Measurements from ENCODE around the gene SMAD7. TPM values are rescaled to one million over a fixed set of nuclear protein-coding genes. Genes with fewer than 3 reads are reported as not detected.

The SMAD7 gene, protein sequence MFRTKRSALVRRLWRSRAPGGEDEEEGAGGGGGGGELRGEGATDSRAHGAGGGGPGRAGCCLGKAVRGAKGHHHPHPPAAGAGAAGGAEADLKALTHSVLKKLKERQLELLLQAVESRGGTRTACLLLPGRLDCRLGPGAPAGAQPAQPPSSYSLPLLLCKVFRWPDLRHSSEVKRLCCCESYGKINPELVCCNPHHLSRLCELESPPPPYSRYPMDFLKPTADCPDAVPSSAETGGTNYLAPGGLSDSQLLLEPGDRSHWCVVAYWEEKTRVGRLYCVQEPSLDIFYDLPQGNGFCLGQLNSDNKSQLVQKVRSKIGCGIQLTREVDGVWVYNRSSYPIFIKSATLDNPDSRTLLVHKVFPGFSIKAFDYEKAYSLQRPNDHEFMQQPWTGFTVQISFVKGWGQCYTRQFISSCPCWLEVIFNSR
- 52.2 and 64.5 TPM in 2 replicates for total RNA-seq (2014; rRNA removed; shearing (Covaris generic))

GRCh38 chr18:48950536-48951447, at the start of gene SMAD7:
TSS of gene SMAD7 (minus strand) at chr18:48950965. CDS start at chr18:48950424, 541 bp downstream.
- no peak for DNase-seq (ENCODE audit: low read depth in 1 of 2, low spot score in 2 of 2)
- no peaks in the 10 kb centered on the region for H3K27me3 ChIP-seq (replicated peaks)
- peak within 1 kb of the TSS; percentile 89 for H3K27ac ChIP-seq
- H3K36me3 ChIP-seq, result peaks cover 52% of the 10 kb centered on the region
- peak within 1 kb of the TSS; percentile 99 for H3K4me3 ChIP-seq
- 0 out of 2 replicates have a peak, but pooled peaks cover 2% of the 10 kb centered on the region for H3K9me3 ChIP-seq (replicated peaks)
- H3K4me1 ChIP-seq (replicated peaks), result peaks cover 53% of the 10 kb centered on the region

- H3K36me3 ChIP-seq, result no peaks in the 10 kb centered on the region
- H3K9me3 ChIP-seq (replicated peaks), result no peaks in the 10 kb centered on the region
- H3K27ac ChIP-seq, result peak overlapping the region; percentile 100
- H3K27me3 ChIP-seq (replicated peaks), result no peaks in the 10 kb centered on the region
- peaks cover 61% of the 10 kb centered on the region for H3K4me1 ChIP-seq (replicated peaks)
- no peak overlapping the region for H3K4me3 ChIP-seq
- DNase-seq (ENCODE audit: low read depth in 1 of 2, low spot score in 2 of 2), result no peak
These were observed 48.8 kb upstream of the SMAD7 start for GRCh38 chr18:48999569-48999968.

DNA sequence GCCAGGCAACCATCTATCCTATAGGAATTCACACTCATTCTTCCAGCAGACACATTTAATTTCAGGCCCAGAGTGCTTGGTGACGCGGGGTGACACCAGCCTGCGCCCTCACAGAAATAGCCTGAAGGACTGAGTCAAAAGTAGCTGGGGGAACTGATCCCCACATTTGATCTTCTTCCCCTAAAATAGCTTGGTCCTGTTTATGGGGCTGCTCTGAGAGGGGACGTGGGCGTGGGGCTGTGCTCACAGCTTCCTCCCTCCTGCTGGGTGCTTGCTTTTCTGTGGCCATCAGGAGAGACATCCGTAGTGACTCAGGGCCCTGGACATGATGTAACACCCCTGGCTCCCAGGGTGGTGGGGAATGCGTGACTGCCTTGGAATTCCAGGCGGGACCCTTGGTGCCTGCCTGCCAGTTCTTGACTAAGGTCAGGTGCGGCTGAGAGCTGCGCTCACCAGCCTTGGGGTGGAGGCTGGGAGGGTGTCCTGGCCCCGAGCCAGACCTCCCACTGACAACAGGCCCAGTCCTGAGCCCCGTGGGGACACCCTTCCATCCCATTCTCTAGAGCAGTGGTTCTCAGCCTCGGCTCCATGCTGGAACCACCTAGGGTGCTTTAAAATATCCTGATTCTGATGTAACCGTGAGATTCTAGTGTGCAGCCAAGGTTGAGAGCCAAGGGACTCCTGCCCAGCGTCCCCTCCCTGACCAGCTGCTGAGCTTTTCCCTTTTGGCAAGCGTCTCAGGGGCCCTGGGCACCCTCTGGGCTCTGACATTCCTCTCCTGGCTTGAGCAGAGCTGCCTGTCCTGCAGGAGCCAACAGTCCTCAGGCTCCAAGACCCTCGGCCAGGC, 47.4 kb upstream of the SMAD7 start:
- DNase-seq (ENCODE audit: low read depth in 1 of 2, low spot score in 2 of 2), result peak; percentile 100
- Histone ChIP-seq H3K4me3 (no peak overlapping the region), H3K9me3 (replicated peaks) (no peaks in the 10 kb centered on the region), H3K4me1 (replicated peaks) (peaks cover 75% of the 10 kb centered on the region), H3K36me3 (no peaks in the 10 kb centered on the region), H3K27ac (peak overlapping the region; percentile 100), H3K27me3 (replicated peaks) (no peaks in the 10 kb centered on the region)

GRCh38 chr18:48997681-48997984, 46.9 kb upstream of the SMAD7 start:
- no peaks in the 10 kb centered on the region for H3K9me3 ChIP-seq (replicated peaks)
- DNase-seq (ENCODE audit: low read depth in 1 of 2, low spot score in 2 of 2), result peak in 1 of 2 experiments; percentile 90
- no peak overlapping the region for H3K4me3 ChIP-seq
- no peaks in the 10 kb centered on the region for H3K27me3 ChIP-seq (replicated peaks)
- H3K27ac ChIP-seq, result peak overlapping the region; percentile 100
- H3K4me1 ChIP-seq (replicated peaks), result peaks cover 81% of the 10 kb centered on the region
- no peaks in the 10 kb centered on the region for H3K36me3 ChIP-seq

- Histone ChIP-seq H3K4me3 (no peak overlapping the region), H3K27ac (peak overlapping the region; percentile 100), H3K27me3 (replicated peaks) (no peaks in the 10 kb centered on the region), H3K9me3 (replicated peaks) (no peaks in the 10 kb centered on the region), H3K36me3 (no peaks in the 10 kb centered on the region), H3K4me1 (replicated peaks) (peaks cover 87% of the 10 kb centered on the region)
- peak; percentile 85 to 94 for DNase-seq (ENCODE audit: low read depth in 1 of 2, low spot score in 2 of 2)
These were observed 46.2 kb upstream of the SMAD7 start for GRCh38 chr18:48996901-48997463.

DNA sequence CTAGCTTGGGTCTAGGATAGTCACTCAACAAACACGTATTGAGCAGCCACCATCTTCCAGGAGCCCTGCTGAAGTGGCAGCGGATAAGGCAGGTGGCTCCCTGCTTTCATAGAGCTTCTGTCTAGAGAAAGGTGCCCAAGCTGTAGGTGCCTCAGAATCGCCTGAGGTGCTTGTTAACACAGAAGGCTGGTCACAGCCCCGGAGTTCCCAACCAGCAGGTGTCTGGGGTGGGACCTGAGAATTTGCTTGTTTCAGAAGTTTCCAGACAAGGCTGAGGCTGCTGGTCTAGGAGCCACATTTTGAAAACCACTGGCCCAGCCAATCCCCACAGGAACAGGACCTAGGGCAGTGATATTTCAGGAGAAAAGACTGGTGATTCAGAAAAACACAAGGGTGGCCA, 45.3 kb upstream of the SMAD7 start:
- Histone ChIP-seq H3K27ac (peak overlapping the region; percentile 100), H3K9me3 (replicated peaks) (no peaks in the 10 kb centered on the region), H3K4me3 (no peak overlapping the region), H3K27me3 (replicated peaks) (no peaks in the 10 kb centered on the region), H3K36me3 (no peaks in the 10 kb centered on the region), H3K4me1 (replicated peaks) (peaks cover 97% of the 10 kb centered on the region)
- DNase-seq (ENCODE audit: low read depth in 1 of 2, low spot score in 2 of 2), result no peak

GRCh38 chr18:48994926-48995835, 44.4 kb upstream of the SMAD7 start:
- Histone ChIP-seq H3K27ac (peak overlapping the region; percentile 71; the same call in 1 of the 2 replicates), H3K36me3 (no peaks in the 10 kb centered on the region), H3K27me3 (replicated peaks) (no peaks in the 10 kb centered on the region), H3K9me3 (replicated peaks) (no peaks in the 10 kb centered on the region), H3K4me1 (replicated peaks) (peaks cover 99% of the 10 kb centered on the region), H3K4me3 (no peak overlapping the region)
- no peak for DNase-seq (ENCODE audit: low read depth in 1 of 2, low spot score in 2 of 2)

- peak overlapping the region; percentile 71 for H3K27ac ChIP-seq
- DNase-seq (ENCODE audit: low read depth in 1 of 2, low spot score in 2 of 2), result peak; percentile 65 to 90
- no peaks in the 10 kb centered on the region for H3K9me3 ChIP-seq (replicated peaks)
- H3K4me1 ChIP-seq (replicated peaks), result peaks cover 99% of the 10 kb centered on the region
- no peaks in the 10 kb centered on the region for H3K27me3 ChIP-seq (replicated peaks)
- no peak overlapping the region for H3K4me3 ChIP-seq
- H3K36me3 ChIP-seq, result no peaks in the 10 kb centered on the region
These were observed 43.4 kb upstream of the SMAD7 start for GRCh38 chr18:48994044-48994651.

DNA sequence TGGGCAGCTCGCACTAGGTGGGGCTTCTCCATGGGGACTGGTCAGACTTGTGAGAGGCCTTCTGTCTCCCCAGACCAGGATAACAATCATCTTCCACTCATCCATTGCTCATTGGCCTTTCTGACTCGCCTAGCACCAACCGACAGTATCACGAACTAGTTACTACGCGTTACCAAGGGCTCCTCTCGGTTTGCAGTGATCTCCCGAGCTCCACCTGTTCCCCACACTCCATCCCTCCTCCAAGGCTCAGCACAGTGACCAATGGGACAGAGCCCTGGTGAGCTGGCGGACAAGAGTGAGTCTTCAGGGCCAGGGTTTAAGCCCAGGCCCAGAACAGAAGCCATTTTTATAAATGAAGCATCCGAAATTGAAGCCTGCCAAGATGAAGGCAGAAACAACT, 42.8 kb upstream of the SMAD7 start:
- Histone ChIP-seq H3K36me3 (no peaks in the 10 kb centered on the region), H3K27me3 (replicated peaks) (no peaks in the 10 kb centered on the region), H3K4me1 (replicated peaks) (peaks cover 99% of the 10 kb centered on the region), H3K4me3 (no peak overlapping the region), H3K27ac (peak overlapping the region; percentile 71), H3K9me3 (replicated peaks) (no peaks in the 10 kb centered on the region)
- no peak for DNase-seq (ENCODE audit: low read depth in 1 of 2, low spot score in 2 of 2)

DNA sequence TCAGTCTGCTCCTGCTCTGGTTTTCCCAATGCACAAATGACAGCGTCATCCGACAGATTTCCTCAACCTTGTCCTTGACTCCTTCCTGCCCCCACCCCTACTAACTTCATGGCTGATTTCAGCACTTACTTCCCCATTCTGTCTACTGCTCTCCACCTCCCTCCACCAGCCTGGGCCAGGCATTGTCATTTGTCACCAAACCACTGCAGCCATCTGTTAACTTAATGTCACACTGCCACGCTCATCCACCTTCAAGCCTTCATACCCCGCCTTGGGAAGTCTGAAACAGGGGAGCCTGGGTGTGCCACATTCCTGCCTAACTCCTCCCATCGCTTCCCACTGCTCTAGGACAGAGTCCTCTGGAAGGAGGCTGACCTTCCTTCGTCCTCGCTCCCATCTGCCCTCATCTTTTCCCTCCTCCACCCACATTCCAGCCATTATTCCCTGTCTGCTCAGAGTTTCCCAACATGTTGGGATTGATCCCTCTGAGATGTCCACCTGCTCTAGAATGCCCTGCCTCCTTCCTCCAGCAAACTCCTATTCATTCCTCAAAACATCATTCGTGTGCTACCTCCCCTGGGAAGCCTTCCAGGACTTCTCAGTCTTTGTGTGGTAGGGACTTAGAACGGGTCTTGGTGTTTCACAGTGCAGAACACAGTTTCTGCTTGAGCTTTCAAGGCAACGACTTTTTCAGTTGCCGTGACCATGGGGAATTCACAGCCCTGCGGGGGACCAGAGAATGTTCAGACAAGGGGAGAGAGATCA, 42.2 kb upstream of the SMAD7 start:
- peaks cover 100% of the 10 kb centered on the region for H3K4me1 ChIP-seq (replicated peaks)
- H3K4me3 ChIP-seq, result no peak overlapping the region
- H3K27me3 ChIP-seq (replicated peaks), result no peaks in the 10 kb centered on the region
- DNase-seq (ENCODE audit: low read depth in 1 of 2, low spot score in 2 of 2), result no peak
- no peaks in the 10 kb centered on the region for H3K36me3 ChIP-seq
- H3K27ac ChIP-seq, result peak overlapping the region; percentile 71
- H3K9me3 ChIP-seq (replicated peaks), result no peaks in the 10 kb centered on the region

DNA sequence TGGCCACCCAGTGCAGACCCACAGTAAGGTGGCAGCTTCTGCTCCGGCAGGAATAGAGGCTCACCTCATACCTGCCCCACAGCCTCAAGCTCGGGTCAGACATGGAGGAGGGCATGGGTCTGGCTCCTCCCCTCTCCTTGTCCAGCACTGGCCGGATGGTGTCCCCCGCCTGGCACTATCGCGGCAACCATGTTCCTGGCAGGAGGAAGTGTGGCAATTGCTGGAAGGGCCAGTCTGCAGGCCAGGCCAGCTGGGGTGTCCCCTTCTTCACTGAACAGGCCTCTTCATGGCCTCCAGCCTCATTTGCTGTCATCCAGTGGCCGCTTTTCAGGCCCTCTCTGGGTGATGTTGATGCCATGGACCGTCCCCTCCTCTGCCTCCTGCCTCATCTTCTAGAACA, 41.4 kb upstream of the SMAD7 start:
- no peak overlapping the region for H3K4me3 ChIP-seq
- H3K9me3 ChIP-seq (replicated peaks), result no peaks in the 10 kb centered on the region
- no peak for DNase-seq (ENCODE audit: low read depth in 1 of 2, low spot score in 2 of 2)
- H3K27ac ChIP-seq, result no peak overlapping the region
- no peaks in the 10 kb centered on the region for H3K27me3 ChIP-seq (replicated peaks)
- no peaks in the 10 kb centered on the region for H3K36me3 ChIP-seq
- H3K4me1 ChIP-seq (replicated peaks), result peaks cover 100% of the 10 kb centered on the region

Measured in SJSA1 (cell line).